Astrocyte (in vitro differentiated cells and primary cell): ENCODE data around the gene EFL1. TPM values are rescaled to one million over a fixed set of nuclear protein-coding genes. Genes with fewer than 3 reads are reported as not detected.
"Not testable (repeated sequence)": the region's sequence is repeated elsewhere in the genome, so short reads cannot be mapped to it uniquely, and the experiment has no call there.

Experiments
- DNase-seq: peaks from one replicate; pipeline ENCODE4 v3.0.0-alpha.2; 2010; ENCODE audit warnings: low read depth
- FAIRE-seq: peaks from 2 replicates; lab custom pipeline; 2011; peaks lifted over from hg19 to GRCh38; lab: Jason Lieb, UNC
- H2AFZ ChIP-seq: 2 replicates; pipeline ENCODE4 v1.6.0; 2012; ENCODE audit warnings: low read depth, low read length, inconsistent platforms
- H3K27ac ChIP-seq: 2 replicates; pipeline ENCODE4 v1.5.1; 2011; ENCODE audit warnings: low read depth, low read length, inconsistent platforms
- H3K27me3 ChIP-seq: 2 replicates; pipeline ENCODE4 v1.6.0; 2011; ENCODE audit warnings: low read length, inconsistent platforms; ENCODE audit not compliant: insufficient read depth
- H3K36me3 ChIP-seq: 2 replicates; pipeline ENCODE4 v1.5.1; 2011; ENCODE audit warnings: low read length, inconsistent platforms; ENCODE audit not compliant: insufficient read depth
- H3K4me1 ChIP-seq: 2 replicates; pipeline ENCODE4 v1.5.1; 2011; ENCODE audit warnings: low read length, inconsistent platforms; ENCODE audit not compliant: insufficient read depth
- H3K4me2 ChIP-seq: 2 replicates; pipeline ENCODE4 v1.6.0; 2012; ENCODE audit warnings: low read length, inconsistent platforms
- H3K4me3 ChIP-seq: 2 replicates; pipeline ENCODE4 v1.5.1; 2011; ENCODE audit warnings: low read depth, mild to moderate bottlenecking, low read length, inconsistent platforms; ENCODE audit not compliant: insufficient read depth
- H3K79me2 ChIP-seq: 2 replicates; pipeline ENCODE4 v1.6.0; 2012; ENCODE audit warnings: mild to moderate bottlenecking, low read length, inconsistent platforms; ENCODE audit not compliant: insufficient read depth
- H3K9ac ChIP-seq: 2 replicates; pipeline ENCODE4 v1.6.0; 2012; ENCODE audit warnings: mild to moderate bottlenecking, low read length, inconsistent platforms
- H3K9me3 ChIP-seq: 2 replicates; pipeline ENCODE4 v1.5.1; 2012; ENCODE audit warnings: low read depth, mild to moderate bottlenecking, low read length, inconsistent platforms; ENCODE audit not compliant: insufficient read depth
- H4K20me1 ChIP-seq: 2 replicates; pipeline ENCODE4 v1.6.0; 2012; ENCODE audit warnings: low read length, inconsistent platforms; ENCODE audit not compliant: insufficient read depth
- H3K27ac Mint-ChIP-seq: one replicate; pipeline ENCODE4 v1.8.0; 2021; ENCODE audit warnings: mild to moderate bottlenecking, mixed read lengths; ENCODE audit not compliant: unreplicated experiment
- H3K27me3 Mint-ChIP-seq: one replicate; pipeline ENCODE4 v1.8.0; 2021; ENCODE audit warnings: low read depth, mixed read lengths; ENCODE audit not compliant: unreplicated experiment
- H3K36me3 Mint-ChIP-seq: one replicate; pipeline ENCODE4 v1.8.0; 2021; ENCODE audit warnings: low read depth, mixed read lengths; ENCODE audit not compliant: unreplicated experiment
- H3K4me1 Mint-ChIP-seq: one replicate; pipeline ENCODE4 v1.8.0; 2021; ENCODE audit warnings: low read depth, mixed read lengths; ENCODE audit not compliant: unreplicated experiment
- H3K4me3 Mint-ChIP-seq: one replicate; pipeline ENCODE4 v1.8.0; 2021; ENCODE audit warnings: mild to moderate bottlenecking, moderate library complexity, mixed read lengths; ENCODE audit not compliant: unreplicated experiment
- H3K9me3 Mint-ChIP-seq: one replicate; pipeline ENCODE4 v1.8.0; 2021; ENCODE audit warnings: mild to moderate bottlenecking, mixed read lengths; ENCODE audit not compliant: unreplicated experiment
- CTCF ChIP-seq: IDR thresholded peaks from 2 replicates; pipeline ENCODE4 v1.5.1; 2011; ENCODE audit warnings: low read depth, mild to moderate bottlenecking, inconsistent platforms, low read length, moderate library complexity; ENCODE audit not compliant: insufficient read depth
- EZH2 ChIP-seq: IDR thresholded peaks from 2 replicates; pipeline ENCODE4 v1.6.1; 2012; ENCODE audit warnings: mild to moderate bottlenecking, low read length, inconsistent platforms; ENCODE audit not compliant: insufficient read depth
- total RNA-seq: library from RNA; stranded (reverse); gene quantifications from 2 replicates; pipeline ENCODE4 v1.2.1, GENCODE V29; 2021

Gene EFL1
- total RNA-seq, 1 donor from 2014 or later, result 13.7 TPM

GRCh38 chr15:82231233-82231632 is 31.3 kb downstream of the EFL1 start:
- Mint-ChIP-seq H3K27me3 (no peaks in the 10 kb centered on the region), H3K4me3 (no peak overlapping the region), H3K4me1 (peaks cover 6% of the 10 kb centered on the region), H3K36me3 (peaks cover 6% of the 10 kb centered on the region), H3K9me3 (no peaks in the 10 kb centered on the region), H3K27ac (no peak overlapping the region)
- no peaks in the 10 kb centered on the region for H4K20me1 ChIP-seq
- no peaks in the 10 kb centered on the region for H3K27me3 ChIP-seq
- no peaks in the 10 kb centered on the region for H3K4me1 ChIP-seq
- no peak overlapping the region for H3K9ac ChIP-seq
- TF ChIP-seq EZH2, result no peak
- H3K79me2 ChIP-seq, result no peaks in the 10 kb centered on the region
- no peak overlapping the region for H3K4me2 ChIP-seq
- H3K9me3 ChIP-seq, result no peaks in the 10 kb centered on the region
- H3K27ac ChIP-seq, result no peak overlapping the region
- FAIRE-seq (no peak), DNase-seq (no peak)
- H2AFZ ChIP-seq, result no peak overlapping the region
- no peak overlapping the region for H3K4me3 ChIP-seq
- peaks cover 3% of the 10 kb centered on the region for H3K36me3 ChIP-seq

GRCh38 chr15:82228750-82229149 is 33.8 kb downstream of the EFL1 start:
- H3K27me3 Mint-ChIP-seq, result no peaks in the 10 kb centered on the region
- FAIRE-seq (no peak), DNase-seq (no peak)
- no peak overlapping the region for H3K27ac Mint-ChIP-seq
- H2AFZ ChIP-seq, result no peak overlapping the region
- H3K4me2 ChIP-seq, result no peak overlapping the region
- H3K27ac ChIP-seq, result no peak overlapping the region
- H3K4me1 Mint-ChIP-seq, result peaks cover 6% of the 10 kb centered on the region
- no peaks in the 10 kb centered on the region for H3K27me3 ChIP-seq
- no peaks in the 10 kb centered on the region for H3K9me3 ChIP-seq
- no peaks in the 10 kb centered on the region for H3K9me3 Mint-ChIP-seq
- H3K4me1 ChIP-seq, result no peaks in the 10 kb centered on the region
- H3K4me3 Mint-ChIP-seq, result no peak overlapping the region
- peaks cover 10% of the 10 kb centered on the region for H3K36me3 Mint-ChIP-seq
- TF ChIP-seq CTCF (no peak), EZH2 (no peak)
- no peaks in the 10 kb centered on the region for H4K20me1 ChIP-seq
- no peak overlapping the region for H3K9ac ChIP-seq
- H3K36me3 ChIP-seq, result peaks cover 3% of the 10 kb centered on the region
- H3K79me2 ChIP-seq, result no peaks in the 10 kb centered on the region
- no peak overlapping the region for H3K4me3 ChIP-seq

GRCh38 chr15:82221535-82221934 is 41.0 kb downstream of the EFL1 start:
- not testable (repeated sequence) for H3K4me1 ChIP-seq, H2AFZ ChIP-seq, H3K27ac Mint-ChIP-seq, H3K4me2 ChIP-seq, H3K9me3 ChIP-seq, H3K4me3 Mint-ChIP-seq, H3K9me3 Mint-ChIP-seq, H3K27ac ChIP-seq, H3K4me3 ChIP-seq, H3K79me2 ChIP-seq, DNase-seq, H4K20me1 ChIP-seq, H3K27me3 ChIP-seq, FAIRE-seq, H3K4me1 Mint-ChIP-seq, H3K27me3 Mint-ChIP-seq, H3K9ac ChIP-seq, H3K36me3 ChIP-seq
- peaks cover 13% of the 10 kb centered on the region for H3K36me3 Mint-ChIP-seq

- not testable (repeated sequence) for H4K20me1 ChIP-seq, DNase-seq, H3K27ac Mint-ChIP-seq, H2AFZ ChIP-seq, H3K4me3 ChIP-seq, H3K4me2 ChIP-seq, H3K9me3 Mint-ChIP-seq, H3K4me1 ChIP-seq, H3K9ac ChIP-seq, H3K4me1 Mint-ChIP-seq, H3K27me3 ChIP-seq, H3K27ac ChIP-seq, H3K9me3 ChIP-seq, H3K4me3 Mint-ChIP-seq, H3K36me3 ChIP-seq, H3K27me3 Mint-ChIP-seq, H3K36me3 Mint-ChIP-seq, H3K79me2 ChIP-seq, FAIRE-seq
These were observed 46.4 kb downstream of the EFL1 start for GRCh38 chr15:82216092-82216491.

- not testable (repeated sequence) for FAIRE-seq, DNase-seq
These were observed 50.3 kb downstream of the EFL1 start for GRCh38 chr15:82212201-82212600.

More at GRCh38 chr15:82212201-82212600, 50.3 kb downstream of the EFL1 start:
- not testable (repeated sequence) for H3K27me3 Mint-ChIP-seq, H4K20me1 ChIP-seq, H3K9ac ChIP-seq, H3K36me3 Mint-ChIP-seq, H3K36me3 ChIP-seq, H3K4me2 ChIP-seq, H3K4me1 ChIP-seq, H2AFZ ChIP-seq, H3K27ac ChIP-seq, H3K27ac Mint-ChIP-seq, H3K4me3 ChIP-seq, H3K27me3 ChIP-seq, H3K79me2 ChIP-seq, H3K9me3 Mint-ChIP-seq, H3K4me3 Mint-ChIP-seq, H3K9me3 ChIP-seq
- H3K4me1 Mint-ChIP-seq, result peaks cover 11% of the 10 kb centered on the region
